ENCODE measurements around the gene KANSL2.
"Not testable (repeated sequence)": the region's sequence is repeated elsewhere in the genome, so short reads cannot be mapped to it uniquely, and the experiment has no call there.

DNA sequence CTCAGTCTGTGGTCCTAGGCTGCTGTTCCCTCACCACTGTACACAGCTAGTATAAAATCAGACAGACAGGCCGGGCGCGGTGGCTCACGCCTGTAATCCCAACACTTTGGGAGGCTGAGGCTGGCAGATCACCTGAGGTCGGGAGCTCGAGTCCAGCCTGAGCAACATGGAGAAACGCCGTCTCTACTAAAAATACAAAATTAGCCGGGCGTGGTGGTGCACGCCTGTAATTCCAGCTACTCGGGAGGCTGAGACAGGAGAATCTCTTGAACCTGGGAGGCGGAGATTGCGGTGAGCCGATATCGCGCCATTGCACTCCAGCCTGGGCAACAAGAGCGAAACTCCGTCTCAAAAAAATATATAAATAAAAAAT lies 481 bp upstream of the KANSL2 start:
- TF ChIP-seq, protein P1, sequence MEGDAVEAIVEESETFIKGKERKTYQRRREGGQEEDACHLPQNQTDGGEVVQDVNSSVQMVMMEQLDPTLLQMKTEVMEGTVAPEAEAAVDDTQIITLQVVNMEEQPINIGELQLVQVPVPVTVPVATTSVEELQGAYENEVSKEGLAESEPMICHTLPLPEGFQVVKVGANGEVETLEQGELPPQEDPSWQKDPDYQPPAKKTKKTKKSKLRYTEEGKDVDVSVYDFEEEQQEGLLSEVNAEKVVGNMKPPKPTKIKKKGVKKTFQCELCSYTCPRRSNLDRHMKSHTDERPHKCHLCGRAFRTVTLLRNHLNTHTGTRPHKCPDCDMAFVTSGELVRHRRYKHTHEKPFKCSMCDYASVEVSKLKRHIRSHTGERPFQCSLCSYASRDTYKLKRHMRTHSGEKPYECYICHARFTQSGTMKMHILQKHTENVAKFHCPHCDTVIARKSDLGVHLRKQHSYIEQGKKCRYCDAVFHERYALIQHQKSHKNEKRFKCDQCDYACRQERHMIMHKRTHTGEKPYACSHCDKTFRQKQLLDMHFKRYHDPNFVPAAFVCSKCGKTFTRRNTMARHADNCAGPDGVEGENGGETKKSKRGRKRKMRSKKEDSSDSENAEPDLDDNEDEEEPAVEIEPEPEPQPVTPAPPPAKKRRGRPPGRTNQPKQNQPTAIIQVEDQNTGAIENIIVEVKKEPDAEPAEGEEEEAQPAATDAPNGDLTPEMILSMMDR (conservative IDR thresholded peaks at IDR 0.05; ENCODE audit: low read depth, low read length), result not testable (repeated sequence)
- not testable (repeated sequence) for TF ChIP-seq POLR2A (IDR thresholded peaks at IDR 0.05; ENCODE audit: low read depth, low read length); RCOR1 (IDR thresholded peaks at IDR 0.05; ENCODE audit: insufficient replicate concordance, low read length); FOS (IDR thresholded peaks at IDR 0.05; ENCODE audit: low read depth, low read length); RFX5 (IDR thresholded peaks at IDR 0.05; ENCODE audit: low read depth, low read length); BHLHE40 (IDR thresholded peaks at IDR 0.05; ENCODE audit: low read depth, low read length); CHD1 (IDR thresholded peaks at IDR 0.05; ENCODE audit: low read depth, low read length); MAFK (IDR thresholded peaks at IDR 0.05; ENCODE audit: low read depth, low read length); CEBPB (IDR thresholded peaks at IDR 0.05; ENCODE audit: low read depth, low read length); MXI1 (IDR thresholded peaks at IDR 0.05; ENCODE audit: borderline replicate concordance, low read depth, low read length); RAD21 (IDR thresholded peaks at IDR 0.05; ENCODE audit: low read length); SMC3 (IDR thresholded peaks at IDR 0.05; ENCODE audit: low read depth, low read length)
- TF ChIP-seq, protein P2, sequence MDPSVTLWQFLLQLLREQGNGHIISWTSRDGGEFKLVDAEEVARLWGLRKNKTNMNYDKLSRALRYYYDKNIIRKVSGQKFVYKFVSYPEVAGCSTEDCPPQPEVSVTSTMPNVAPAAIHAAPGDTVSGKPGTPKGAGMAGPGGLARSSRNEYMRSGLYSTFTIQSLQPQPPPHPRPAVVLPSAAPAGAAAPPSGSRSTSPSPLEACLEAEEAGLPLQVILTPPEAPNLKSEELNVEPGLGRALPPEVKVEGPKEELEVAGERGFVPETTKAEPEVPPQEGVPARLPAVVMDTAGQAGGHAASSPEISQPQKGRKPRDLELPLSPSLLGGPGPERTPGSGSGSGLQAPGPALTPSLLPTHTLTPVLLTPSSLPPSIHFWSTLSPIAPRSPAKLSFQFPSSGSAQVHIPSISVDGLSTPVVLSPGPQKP (IDR thresholded peaks at IDR 0.05; ENCODE audit: borderline replicate concordance, low read depth, low read length), result not testable (repeated sequence)
- TF ChIP-seq, protein P3, sequence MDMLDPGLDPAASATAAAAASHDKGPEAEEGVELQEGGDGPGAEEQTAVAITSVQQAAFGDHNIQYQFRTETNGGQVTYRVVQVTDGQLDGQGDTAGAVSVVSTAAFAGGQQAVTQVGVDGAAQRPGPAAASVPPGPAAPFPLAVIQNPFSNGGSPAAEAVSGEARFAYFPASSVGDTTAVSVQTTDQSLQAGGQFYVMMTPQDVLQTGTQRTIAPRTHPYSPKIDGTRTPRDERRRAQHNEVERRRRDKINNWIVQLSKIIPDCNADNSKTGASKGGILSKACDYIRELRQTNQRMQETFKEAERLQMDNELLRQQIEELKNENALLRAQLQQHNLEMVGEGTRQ (IDR thresholded peaks at IDR 0.05; ENCODE audit: low read depth, low read length), result not testable (repeated sequence)

Measured in IMR-90 (cell line).